Testis (tissue), 3 donors: ENCODE measurements around the gene LRRFIP1. TPM values are rescaled to one million over a fixed set of nuclear protein-coding genes. Genes with fewer than 3 reads are reported as not detected.
A peak's percentile ranks its signal among the peaks of the same experiment; 100 is the strongest.

ENCODE experiments used
- DNase-seq: peaks from one replicate; pipeline ENCODE4 v3.0.0-alpha.2; 2019
- H3K27ac ChIP-seq, 2 donors: fragments of 200-600 bp; sonication (generic); one replicate each; pipeline ENCODE4 v1.5.1; 2019
- H3K27me3 ChIP-seq: fragments of 200-600 bp; sonication (generic); one replicate; pipeline ENCODE4 v1.5.1; 2019
- H3K36me3 ChIP-seq: fragments of 200-600 bp; sonication (generic); one replicate; pipeline ENCODE4 v1.5.1; 2017; ENCODE audit warnings: low read depth; ENCODE audit errors: missing control alignments
- H3K4me1 ChIP-seq: fragments of 200-600 bp; sonication (generic); one replicate; pipeline ENCODE4 v1.5.1; 2019
- H3K4me3 ChIP-seq, 2 donors: fragments of 200-600 bp; sonication (generic); one replicate each; pipeline ENCODE4 v1.5.1; 2017 to 2019
- H3K9me3 ChIP-seq: fragments of 200-600 bp; sonication (generic); one replicate; pipeline ENCODE4 v1.5.1; 2017
- CTCF ChIP-seq, 3 experiments: fragments of 450-650 bp in 2 of 3; fragments of 200-600 bp in 1 of 3; sonication (generic) in 1 of 3; IDR thresholded peaks; one replicate each; pipeline ENCODE4 v1.5.1; 2016 to 2019; ENCODE audit warnings: antibody characterized with exemption in 3 of 3, mild to moderate bottlenecking in 2 of 3, moderate library complexity in 1 of 3
- POLR2A ChIP-seq: fragments of 450-650 bp; IDR thresholded peaks from one replicate; pipeline ENCODE4 v1.6.1; 2017; ENCODE audit warnings: antibody characterized with exemption, mild to moderate bottlenecking, moderate library complexity
- WGBS, 2 donors: methylation state at CpG; one replicate each; pipeline ENCODE4 v1.1.5; 2018; 5-methylcytosine and 5-hydroxymethylcytosine counted together
- intact Hi-C: fragments of 100-400 bp; cut with DNase I; formaldehyde crosslinking; loops from one replicate; pipeline ENCODE4 v1.15.1; 2023; ENCODE audit warnings: low total_unique reads
- polyA plus RNA-seq: library from polyadenylated mRNA; stranded (reverse); fragments of 350-450 nt; fragmentation: Illumina TruSeq; extraction: RNeasy Lipid Tissue Mini Kit (QIAGEN cat#74804); gene quantifications from one replicate; pipeline ENCODE4 v1.2.3, GENCODE V29; 2014; ENCODE audit warnings: low read depth, low replicate concordance; ENCODE audit not compliant: insufficient read depth
- total RNA-seq, 2 donors: library from RNA; depleted of rRNA; stranded (reverse); fragments of >200 nt; gene quantifications; one replicate each; pipeline ENCODE4 v1.2.3, GENCODE V29; 2016

The LRRFIP1 gene
- total and polyA plus RNA-seq, 3 donors from 2014 or later: 17.4 to 33.5 (median 25.5) TPM

DNA sequence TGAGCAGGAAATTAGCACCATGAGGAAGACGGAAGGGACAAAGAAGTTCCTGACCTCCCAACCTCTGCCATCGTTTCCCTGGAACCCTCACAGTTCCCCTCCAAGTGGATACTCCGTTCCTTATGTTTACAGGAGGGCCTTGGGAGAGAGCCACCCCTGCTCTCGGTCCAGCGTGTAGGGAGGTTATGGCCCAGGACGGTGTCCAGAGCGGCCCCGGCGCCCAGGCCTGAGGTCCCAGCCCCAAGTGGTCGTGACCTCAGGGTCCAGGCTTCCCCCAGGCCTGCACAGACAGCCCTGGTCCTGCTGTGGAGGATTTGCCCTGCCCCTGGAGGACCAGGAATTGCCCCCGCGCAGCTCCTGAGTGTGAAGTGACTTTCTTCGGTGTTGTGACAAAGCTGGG lies 109.4 kb downstream of the LRRFIP1 start:
- DNase-seq: no peak
- no peaks in the 10 kb centered on the region for H3K27me3 ChIP-seq
- peak overlapping the region in 1 of 2 donors; percentile 8 for H3K27ac ChIP-seq
- no peak overlapping the region for H3K4me3 ChIP-seq
- H3K4me1 ChIP-seq: peaks cover 16% of the 10 kb centered on the region
- intact Hi-C loops: no loop called here
- no peaks in the 10 kb centered on the region for H3K9me3 ChIP-seq
- 46 to 81% methylated on average over 2 to 13 of the region's 13 CpGs for WGBS, 2 donors
- no peaks in the 10 kb centered on the region for H3K36me3 ChIP-seq
- TF ChIP-seq CTCF (IDR thresholded peaks at IDR 0.05) (no peak), POLR2A (no peak)

DNA sequence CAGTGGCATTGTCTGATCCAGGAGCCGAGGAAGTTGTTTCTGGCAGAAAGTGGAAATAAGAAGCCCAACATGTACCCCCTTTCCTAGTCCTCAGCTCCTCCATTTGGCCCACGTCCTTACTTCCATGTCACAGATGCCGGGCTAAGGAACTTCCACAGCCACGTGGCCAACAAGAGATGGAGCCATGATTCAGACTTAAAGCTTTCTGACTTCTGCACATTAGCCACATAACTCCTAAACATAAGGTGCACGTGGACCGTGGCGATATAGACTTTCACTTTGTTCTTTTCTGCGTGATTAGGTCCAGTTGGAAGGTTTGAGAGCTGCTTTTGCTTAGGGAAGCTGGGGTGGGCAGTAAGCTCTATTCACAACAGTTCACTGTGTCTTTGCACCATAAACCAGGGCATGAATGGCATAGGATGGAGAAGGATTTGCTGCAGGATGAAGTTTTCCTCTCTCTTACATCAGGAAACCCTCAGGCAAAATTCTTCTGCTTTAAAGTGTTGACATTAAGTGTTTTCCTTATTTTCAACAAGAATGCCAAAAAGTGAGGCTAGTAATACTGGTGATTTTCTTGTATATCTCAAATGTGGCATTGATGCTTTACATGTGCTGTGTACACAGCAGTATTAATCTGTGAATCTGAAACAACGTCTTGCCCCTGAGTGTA lies 109.9 kb downstream of the LRRFIP1 start:
- H3K27ac ChIP-seq: peak overlapping the region in 1 of 2 donors; percentile 8
- H3K4me1 ChIP-seq: peaks cover 16% of the 10 kb centered on the region
- no peak for DNase-seq
- H3K9me3 ChIP-seq: no peaks in the 10 kb centered on the region
- no peak overlapping the region for H3K4me3 ChIP-seq
- TF ChIP-seq CTCF (IDR thresholded peaks at IDR 0.05) (no peak), POLR2A (no peak)
- no peaks in the 10 kb centered on the region for H3K27me3 ChIP-seq
- intact Hi-C loops: no loop called here
- 86 to 88% methylated on average over 8 to 9 of the region's 9 CpGs for WGBS, 2 donors
- H3K36me3 ChIP-seq: no peaks in the 10 kb centered on the region

GRCh38 chr2:237738255-237738654 lies 110.9 kb downstream of the LRRFIP1 start:
- DNase-seq: no peak
- Histone ChIP-seq H3K4me3 (no peak overlapping the region), H3K9me3 (no peaks in the 10 kb centered on the region), H3K27ac (no peak overlapping the region), H3K27me3 (no peaks in the 10 kb centered on the region), H3K4me1 (peaks cover 9% of the 10 kb centered on the region), H3K36me3 (no peaks in the 10 kb centered on the region)
- intact Hi-C loops: no loop called here
- 88 to 92% methylated on average over 9 to 10 of the region's 10 CpGs for WGBS, 2 donors
- TF ChIP-seq CTCF (IDR thresholded peaks at IDR 0.05): no peak
- no peak for TF ChIP-seq POLR2A

- TF ChIP-seq POLR2A (no peak), CTCF (IDR thresholded peaks at IDR 0.05) (no peak)
- intact Hi-C loops: no loop called here
- Histone ChIP-seq H3K4me1 (peaks cover 3% of the 10 kb centered on the region), H3K4me3 (no peak overlapping the region), H3K9me3 (no peaks in the 10 kb centered on the region), H3K27me3 (no peaks in the 10 kb centered on the region), H3K27ac (no peak overlapping the region), H3K36me3 (no peaks in the 10 kb centered on the region)
- WGBS, 2 donors: 50 to 52% methylated on average over 15 of the region's 15 CpGs
- peak; percentile 46 for DNase-seq
Observed at GRCh38 chr2:237739101-237739500, 111.7 kb downstream of the LRRFIP1 start.

DNA sequence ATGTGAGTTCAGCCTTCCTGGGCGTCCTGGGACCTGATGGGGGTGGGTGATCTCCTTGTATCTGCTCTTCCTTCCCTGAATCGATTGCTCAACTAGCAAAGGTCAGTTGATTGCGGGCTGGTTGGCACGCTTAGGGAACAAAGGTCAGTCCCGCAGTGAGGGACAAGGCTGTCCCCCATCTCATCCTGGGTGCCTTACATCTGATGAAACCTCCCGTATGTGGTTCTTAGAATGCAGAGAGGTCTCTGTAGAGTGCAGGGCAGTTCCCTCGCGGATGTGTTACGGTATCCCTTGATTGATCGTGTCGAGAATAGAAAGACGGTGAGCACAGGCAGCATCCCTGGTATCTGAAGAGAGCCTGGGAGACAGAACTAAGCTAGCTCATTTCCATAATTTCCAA lies 114.8 kb downstream of the LRRFIP1 start:
- no peak overlapping the region for H3K27ac ChIP-seq
- intact Hi-C loops: loop anchor here (10.0 kb wide), 2 partner anchors 67 to 227 kb away; no protein-coding TSS in a partner anchor

More for the DNA sequence above, 114.8 kb downstream of the LRRFIP1 start:
- Histone ChIP-seq H3K4me1 (peaks cover 3% of the 10 kb centered on the region), H3K36me3 (no peaks in the 10 kb centered on the region), H3K9me3 (no peaks in the 10 kb centered on the region), H3K4me3 (no peak overlapping the region), H3K27me3 (no peaks in the 10 kb centered on the region)
- TF ChIP-seq CTCF (IDR thresholded peaks at IDR 0.05): no peak
- no peak for TF ChIP-seq POLR2A
- 91 to 96% methylated on average over 11 to 12 of the region's 12 CpGs for WGBS, 2 donors
- no peak for DNase-seq
